ENCODE data around the gene PRR5L.
A peak's percentile ranks its signal among the peaks of the same experiment; 100 is the strongest.
"Not testable (repeated sequence)": the region's sequence is repeated elsewhere in the genome, so short reads cannot be mapped to it uniquely, and the experiment has no call there.

PRR5L gene

DNA sequence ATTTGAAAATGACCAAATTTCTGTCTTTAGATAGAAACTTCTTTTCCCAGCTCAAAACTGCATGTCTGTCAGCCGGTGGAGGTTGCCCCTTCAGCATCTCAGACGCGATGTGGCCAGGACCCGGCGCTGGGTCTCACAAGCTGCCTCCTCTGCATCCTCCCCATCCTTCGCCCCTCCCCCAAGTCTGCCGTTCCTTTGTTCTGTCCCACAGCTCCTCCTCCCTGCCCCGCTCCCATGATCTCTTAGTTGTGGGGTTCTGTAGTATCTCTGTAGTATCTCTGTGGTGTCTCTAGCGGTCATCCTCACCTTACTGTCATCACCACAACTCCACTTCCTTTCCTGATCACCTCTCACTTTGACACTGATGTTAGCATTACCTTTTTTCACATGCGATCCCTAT lies 164.1 kb downstream of the PRR5L start:
- peak; percentile 54 for DNase-seq (ENCODE audit: low spot score)

DNA sequence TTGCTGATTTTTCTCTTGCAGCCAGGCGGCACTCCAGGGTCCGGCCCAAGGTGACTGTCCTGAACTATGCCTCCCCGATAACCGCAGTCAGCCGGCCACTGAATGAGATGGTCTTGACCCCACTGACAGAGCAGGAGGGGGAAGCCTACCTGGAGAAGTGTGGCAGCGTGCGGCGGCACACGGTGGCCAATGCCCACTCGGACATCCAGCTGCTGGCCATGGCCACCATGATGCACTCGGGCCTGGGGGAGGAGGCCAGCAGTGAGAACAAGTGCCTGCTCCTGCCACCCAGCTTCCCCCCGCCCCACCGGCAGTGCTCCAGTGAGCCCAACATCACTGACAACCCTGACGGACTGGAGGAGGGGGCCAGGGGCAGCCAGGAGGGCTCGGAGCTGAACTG lies 166.2 kb downstream of the PRR5L start:
- no peak for DNase-seq (ENCODE audit: low spot score)

DNA sequence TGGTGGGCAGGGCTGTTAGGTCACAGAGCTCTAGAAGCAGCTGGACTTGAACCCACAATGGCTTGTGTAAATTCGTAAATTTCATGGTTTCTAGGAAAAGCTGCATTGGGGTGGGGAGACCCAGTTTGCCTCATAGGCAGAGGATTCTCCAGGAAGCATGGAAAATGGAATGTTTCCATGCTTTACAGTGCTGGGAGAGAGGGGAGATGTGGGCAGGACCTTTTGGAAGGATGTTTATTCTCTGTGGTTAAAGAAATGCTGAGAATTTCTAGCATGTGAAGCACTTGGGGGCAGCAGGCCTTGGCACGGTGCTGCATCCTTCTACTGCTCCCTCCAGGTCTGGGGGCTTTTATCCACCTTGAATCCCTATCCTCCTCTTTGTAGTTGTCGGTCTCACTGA lies 167.7 kb downstream of the PRR5L start:
- no peak for DNase-seq (ENCODE audit: low spot score)

DNA sequence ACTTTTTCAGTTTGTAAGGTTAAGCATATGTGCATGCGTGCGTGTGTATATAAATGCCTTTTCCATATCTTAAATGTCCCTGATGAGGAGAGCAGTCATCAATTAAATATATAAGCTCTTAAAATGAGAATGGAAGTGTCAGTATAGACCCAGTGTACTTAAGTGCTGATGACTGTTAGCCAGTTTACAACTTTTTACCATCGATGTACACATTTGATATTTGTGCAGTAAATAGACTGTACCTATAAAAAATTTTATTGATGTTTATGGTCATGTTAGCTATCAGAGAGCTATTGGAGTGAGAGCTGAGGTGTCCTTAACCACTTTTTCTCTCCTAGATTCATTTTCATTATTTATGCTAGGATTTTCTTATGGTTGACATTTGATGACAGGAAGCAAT lies 168.6 kb downstream of the PRR5L start:
- DNase-seq (ENCODE audit: low spot score), result no peak

DNA sequence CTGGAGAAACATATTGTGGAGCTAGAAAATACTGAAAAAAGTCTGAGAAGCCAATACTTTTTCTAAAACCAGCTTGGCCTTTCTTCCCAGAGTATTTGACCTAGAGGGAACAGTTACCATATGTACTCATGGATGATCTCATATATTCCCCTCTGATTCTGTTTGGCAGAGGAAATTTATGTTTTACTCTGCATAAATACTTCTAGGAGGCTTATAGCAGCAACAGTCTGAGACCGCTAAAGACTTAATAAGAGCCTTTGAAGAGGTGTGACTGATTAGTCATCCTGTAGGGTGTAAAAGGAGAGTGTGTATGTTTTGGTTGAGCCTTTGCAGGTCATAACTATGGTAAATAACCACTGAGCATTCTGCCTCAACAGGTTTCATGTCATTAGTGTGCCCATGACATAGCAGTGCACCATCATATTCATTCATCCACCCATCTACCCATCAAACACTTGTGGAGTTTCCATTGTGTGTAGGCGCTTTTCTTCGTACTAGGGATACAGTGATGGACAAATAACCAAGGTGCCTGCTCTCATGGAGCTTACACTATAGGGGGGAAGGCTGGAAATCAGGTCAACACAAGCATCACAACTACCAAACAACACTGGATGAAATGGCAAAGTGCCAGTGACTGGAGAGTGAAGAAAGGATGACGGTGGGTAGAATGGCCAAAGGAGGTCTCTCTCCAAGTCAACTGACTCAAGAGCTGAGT lies 169.5 kb downstream of the PRR5L start:
- no peak for DNase-seq (ENCODE audit: low spot score)

DNA sequence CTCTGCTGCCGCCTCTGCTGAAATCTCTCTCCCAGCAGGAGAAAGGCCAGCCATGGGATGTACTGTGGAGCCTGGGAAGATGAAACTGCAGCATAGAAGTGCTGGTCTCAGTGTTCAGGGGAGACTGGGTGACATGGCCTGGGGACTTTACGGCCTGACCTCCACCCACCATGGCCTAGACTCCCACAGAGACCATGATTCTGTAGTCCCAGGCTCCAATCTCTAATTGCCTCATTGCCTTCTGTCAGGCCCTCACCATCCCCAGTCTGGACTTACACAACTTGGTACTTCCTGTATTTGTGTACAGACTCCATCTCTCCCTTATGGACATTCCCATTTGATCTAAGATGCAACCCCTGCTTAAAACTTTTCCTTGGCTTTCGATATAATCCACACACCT lies 170.9 kb downstream of the PRR5L start:
- DNase-seq (ENCODE audit: low spot score), result no peak

DNA sequence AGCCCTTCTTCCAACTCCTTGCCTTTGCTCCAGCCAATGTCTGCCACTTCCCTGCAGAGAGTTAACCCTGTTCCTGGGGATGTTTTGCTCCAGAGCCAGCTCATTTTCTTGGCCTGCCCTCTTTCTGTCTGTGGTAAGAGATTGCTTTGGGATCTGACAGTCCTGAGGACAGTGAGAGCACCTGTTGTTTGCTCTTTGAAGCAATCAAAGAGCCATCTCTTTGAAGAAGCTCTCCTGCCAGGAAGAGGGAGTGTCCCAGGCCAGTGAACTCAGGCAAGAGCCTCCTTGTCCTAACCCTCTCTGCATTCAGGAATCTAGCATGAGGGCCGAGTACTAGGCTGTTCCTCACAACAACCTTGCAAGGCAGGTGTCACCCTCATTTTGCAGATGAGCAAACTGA lies 171.8 kb downstream of the PRR5L start:
- DNase-seq (ENCODE audit: low spot score), result no peak

DNA sequence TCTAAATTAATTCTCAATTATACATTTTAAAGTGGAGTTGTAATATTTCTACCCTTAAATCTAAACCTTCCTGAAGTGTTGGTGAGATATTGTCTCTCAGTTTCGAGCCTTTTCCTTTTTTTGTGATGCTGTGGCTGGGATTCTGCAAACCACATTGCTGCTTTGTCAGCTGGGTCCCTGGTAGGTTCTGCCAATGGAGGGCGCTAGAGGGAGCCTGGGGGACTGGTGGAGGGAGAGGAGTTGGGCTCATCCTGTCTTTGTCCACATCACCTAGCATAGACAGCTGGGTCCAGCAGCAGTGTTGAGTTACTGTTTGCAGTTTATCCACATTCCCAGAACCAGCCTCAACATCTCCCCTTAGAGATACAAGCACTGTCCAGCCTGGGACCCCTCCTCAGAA lies 173.0 kb downstream of the PRR5L start:
- DNase-seq (ENCODE audit: low spot score), result no peak

DNA sequence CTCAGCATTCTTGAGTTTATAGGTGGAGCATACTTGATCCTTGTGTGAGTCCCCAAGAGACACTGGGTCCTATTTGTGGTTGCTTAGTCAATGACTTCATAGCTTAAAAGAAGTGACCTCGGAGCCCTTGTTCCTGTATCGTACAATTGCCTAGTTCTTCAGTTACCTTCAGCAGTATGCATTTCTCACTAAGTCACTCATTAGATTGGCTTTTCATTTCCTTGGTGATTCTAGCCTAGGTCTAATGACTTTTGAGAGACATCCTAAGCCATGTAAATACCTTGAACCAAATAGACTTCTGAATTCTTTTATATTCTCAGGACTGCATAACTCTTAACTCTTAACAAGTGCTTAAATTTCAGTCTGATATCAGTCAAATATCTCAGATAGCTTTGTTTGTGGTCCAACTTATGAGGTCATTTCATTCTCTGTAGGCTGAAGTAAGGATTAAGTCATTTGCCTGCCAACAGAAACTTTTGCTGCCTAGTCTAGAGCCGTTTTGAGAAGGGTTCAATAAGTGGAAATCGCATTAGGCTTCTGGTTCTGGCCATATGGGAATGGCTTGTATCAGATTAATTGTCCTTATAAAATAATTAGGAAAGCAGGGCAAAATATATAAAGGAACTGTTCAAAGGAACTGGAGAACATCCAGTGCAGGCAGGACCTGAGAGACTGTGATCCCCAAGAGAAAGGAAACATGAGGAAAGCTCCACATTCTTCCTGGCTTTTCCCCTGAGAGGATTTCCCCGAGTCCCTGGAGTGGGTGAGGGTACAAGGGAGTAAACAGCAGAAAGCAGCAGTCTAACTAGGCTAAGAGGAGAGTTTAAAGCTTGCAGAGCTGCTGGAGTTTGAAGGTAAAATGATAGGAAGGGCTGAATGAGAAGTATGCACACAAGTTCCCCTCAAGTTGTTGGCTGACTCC lies 174.1 kb downstream of the PRR5L start:
- DNase-seq (ENCODE audit: low spot score), result no peak

DNA sequence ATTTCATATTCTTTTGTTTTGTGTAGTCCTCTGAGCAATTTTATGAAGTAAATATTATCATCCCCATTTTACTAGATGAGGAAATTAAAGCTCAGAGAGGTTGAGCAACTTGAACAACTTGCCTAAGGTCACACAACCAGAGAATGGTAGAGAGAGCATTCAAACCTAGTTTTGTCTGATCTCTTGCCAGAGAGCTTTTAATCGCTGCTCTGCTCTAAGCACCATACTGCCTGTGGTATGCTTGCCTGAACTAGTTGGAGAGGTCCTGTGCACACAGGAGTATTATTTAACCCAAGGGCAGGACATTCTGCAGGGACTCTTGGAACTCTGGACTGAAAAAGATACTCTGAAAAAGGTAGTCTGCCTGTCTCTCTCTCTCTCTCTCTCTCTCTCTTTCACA lies 175.5 kb downstream of the PRR5L start:
- DNase-seq (ENCODE audit: low spot score), result no peak

DNA sequence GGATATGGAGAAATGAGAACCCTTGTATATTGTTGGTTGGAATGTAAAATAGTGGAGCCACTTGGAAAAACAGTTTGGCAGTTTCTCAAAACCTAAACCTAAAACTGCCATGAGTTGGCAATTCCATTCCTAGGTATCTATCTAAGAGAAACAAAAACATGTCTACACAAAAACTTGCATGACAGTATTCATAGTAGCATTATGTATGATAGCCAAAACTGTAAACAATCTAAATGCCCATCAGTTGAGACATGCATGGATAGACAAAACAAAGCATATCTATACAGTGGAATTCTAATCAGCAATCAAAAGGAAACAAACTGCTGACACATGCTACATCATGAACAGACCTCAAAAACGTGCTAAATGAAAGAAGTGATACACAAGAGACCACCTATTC lies 179.1 kb downstream of the PRR5L start:
- no peak for DNase-seq (ENCODE audit: low spot score)

DNA sequence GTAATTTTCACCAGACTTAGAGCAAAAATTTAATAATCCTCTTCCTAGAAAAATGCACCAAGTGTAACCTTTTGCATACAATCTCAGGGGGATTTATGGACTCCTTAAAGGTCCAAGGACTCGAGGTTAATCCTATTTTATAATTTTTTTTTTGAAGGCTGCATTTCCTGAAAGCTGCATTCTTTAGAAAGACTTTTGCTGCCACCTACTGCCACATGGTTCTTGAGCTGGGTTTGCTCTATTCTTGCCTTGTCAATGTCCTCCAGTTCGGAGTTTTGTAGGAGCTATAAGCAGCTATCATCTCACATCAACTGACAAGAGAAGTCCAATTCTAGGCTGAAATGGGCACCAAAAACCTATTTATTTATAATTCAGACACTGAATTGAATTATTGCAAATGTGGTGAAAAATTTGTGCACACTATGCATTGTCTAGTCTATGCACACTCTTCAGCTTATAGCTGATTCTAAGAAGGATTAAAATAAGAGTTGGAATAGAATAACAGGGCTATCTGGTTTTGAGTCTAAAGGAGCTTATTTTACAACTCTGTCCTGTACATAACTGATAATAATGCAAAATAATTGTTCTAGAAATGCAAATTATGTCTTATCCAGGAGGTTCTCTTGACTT lies 182.7 kb downstream of the PRR5L start:
- peak; percentile 87 for DNase-seq (ENCODE audit: low spot score)

DNA sequence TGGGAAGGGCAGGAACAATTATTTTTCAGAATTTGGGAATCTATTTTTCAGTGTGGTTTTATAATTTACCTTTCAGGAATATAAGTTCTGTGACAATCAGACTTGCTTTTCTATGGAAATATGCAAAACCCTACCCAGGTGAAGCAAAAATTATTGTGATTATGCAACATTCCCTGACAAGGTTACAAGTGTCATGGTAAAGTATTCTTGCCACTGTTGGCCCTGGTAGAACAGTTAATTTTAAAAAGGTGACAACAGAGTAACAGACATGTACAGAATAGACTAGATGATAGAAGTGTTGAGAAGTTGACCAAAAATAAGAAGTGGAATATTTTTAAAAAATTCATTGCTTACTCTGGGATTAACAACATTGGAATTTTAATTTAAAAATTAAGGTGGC lies 184.7 kb downstream of the PRR5L start:
- no peak for DNase-seq (ENCODE audit: low spot score)

DNA sequence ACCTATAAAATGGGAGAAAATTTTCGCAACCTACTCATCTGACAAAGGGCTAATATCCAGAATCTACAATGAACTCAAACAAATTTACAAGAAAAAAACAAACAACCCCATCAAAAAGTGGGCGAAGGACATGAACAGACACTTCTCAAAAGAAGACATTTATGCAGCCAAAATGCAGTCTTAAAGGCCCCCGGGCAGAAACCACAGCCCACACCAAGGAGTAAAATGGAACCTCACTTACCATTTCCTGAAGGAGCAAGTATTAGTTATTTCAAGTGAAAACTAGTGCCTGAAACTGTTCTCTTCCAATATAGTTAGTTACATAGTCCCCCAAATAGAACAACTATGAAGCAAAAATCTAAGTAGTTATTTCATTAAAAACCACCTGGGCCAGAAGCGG lies 187.0 kb downstream of the PRR5L start:
- DNase-seq (ENCODE audit: low spot score), result not testable (repeated sequence)

DNA sequence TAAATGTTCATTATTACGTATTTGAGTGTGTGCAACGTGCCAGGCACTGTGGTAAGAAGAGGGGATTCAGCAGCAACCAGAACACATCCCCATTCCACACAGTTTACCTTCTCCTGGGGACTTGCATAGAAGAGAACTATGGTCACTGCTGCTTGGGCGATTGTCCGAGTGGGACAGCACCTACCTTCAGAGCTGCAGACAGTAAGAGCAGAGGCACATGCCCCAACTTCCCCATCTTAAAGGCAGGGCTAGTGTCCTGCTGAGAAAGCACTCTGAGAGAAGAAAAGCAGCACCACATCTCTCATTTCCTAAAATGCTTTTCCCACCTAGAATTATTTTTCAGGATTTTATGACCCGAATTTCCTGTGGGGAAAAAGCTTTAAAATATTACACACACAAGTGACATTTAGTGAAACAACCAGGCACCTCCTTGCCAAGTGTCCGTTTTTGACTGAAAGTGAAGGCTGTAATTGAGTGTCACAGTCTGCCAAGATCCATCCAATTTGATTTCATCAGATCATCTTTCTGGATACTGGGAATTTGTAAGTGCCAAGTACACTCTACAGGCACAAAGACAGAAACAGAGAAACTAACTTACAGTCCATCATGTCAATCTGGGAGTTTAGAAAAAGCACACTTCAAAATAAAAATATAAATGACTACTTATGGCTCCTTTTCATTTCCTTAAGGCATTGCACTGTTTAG lies 189.4 kb downstream of the PRR5L start:
- DNase-seq (ENCODE audit: low spot score), result no peak

DNA sequence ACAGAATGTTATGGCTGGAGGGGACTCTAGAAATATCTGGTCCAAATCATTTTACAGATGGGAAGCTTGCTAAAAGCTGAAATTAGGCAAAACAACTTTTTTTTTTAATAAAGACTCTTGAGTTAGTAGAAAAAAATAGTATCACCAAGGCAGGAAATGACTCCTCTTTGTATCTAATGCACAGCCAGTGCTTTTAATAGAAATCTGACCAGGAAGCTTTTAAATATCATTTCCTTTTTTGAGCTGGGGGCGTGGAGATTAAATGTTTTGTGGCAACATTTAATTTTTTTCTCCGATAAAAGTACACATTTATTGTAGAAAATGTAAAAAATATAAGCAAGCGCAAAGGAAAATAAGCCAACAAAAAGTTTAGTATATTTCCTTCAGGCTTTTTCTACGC lies 191.5 kb downstream of the PRR5L start:
- DNase-seq (ENCODE audit: low spot score), result no peak

DNA sequence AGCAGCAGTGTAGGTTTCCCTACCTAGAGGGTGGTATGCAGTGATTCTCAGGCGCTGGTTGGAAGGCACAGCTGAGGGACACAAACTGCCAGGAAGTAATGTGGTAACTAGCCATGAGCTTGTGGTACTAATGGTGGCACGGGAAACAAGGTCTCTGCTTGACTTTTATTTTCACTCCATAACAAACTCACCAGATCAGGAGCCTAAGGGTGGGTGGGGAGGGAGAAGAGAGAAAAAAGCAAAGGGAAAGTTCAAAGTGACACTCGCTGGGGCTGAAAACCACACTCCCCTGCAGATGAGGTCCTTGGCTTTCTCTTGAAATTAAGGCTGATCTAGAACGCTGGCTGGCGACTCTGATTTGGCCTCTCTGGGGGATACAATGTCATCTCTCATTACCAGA lies 192.0 kb downstream of the PRR5L start:
- DNase-seq (ENCODE audit: low spot score), result no peak

DNA sequence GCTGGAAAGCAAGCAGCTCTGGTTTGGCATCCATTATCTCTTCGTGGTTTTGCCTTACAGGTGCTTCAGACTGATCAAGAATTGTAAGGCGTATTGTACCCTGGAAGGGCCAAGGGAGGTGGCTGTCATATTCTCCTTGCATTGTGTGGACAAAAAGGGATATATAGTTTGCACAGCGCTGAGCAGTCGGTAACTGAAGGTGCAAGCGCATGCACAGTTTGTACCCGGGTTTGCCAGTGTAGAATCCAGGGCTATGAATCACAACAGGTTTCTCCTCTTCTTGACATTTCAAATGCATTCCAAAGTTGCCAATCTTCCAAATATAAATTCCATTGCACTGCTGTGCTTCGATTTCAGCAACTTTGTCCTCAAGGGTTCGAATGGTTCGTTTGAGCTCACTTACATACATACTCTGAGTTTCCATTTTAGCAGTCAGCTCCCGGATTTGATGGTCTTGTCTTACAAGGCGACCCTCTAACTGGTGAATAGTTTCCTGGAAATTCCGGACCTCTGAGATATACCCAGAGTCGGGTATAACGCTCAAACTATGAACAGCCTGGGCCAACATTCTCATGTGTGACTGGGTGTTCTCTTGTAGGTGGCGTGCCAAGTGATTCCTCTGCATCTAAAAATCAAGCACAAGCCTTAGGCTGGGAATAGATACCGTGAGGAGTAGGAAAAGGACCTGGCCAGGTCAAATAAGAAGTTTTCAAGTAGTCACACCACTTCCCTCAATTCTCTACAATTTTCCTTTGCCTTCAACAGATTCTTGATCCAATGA lies 194.1 kb downstream of the PRR5L start:
- DNase-seq (ENCODE audit: low spot score), result no peak

DNA sequence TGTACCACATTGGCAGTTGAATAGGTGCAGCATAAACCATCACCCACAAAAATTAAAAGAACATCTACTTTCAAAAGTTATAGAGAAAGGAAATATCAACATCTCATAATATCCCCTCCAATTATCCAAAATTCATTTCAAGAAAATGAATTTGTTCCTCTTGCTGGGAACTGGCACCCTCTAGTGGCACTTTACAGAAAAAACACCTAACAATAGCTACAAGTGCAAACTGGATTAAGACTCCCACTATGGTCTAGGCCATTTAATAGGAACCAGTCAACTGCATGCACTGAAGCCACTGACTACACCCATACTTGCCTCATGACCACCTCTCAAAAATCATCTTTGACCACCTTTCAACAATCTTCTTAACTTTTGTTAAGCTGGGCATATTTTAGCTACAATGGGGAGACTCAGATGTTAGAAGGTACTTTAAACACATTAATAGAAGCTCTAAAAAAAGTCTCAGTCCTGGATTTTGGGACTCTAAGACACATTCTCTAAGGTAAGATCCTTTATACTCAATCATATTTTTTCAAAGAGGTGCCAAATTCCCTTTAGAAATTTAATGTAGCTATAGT lies 196.7 kb downstream of the PRR5L start:
- DNase-seq (ENCODE audit: low spot score), result peak; percentile 72

DNA sequence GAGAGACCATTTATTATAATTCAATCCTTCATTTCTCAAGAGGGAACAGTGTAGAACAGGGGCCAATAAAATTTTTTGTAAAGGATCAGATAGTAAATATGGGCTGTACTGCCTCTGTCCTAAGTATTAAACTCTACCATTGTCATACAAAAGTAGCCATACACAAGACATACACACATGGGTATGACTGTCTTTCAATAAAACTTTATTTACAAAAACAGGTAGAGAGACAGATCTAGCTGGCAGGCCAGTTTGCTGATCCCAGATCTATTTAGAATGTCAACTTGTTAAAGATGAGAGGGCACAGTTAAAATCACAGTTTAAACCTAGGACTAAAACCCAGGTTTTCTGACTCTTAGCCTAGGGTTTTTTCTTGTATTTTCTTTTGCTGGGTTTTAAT lies 197.2 kb downstream of the PRR5L start:
- DNase-seq (ENCODE audit: low spot score), result no peak

DNA sequence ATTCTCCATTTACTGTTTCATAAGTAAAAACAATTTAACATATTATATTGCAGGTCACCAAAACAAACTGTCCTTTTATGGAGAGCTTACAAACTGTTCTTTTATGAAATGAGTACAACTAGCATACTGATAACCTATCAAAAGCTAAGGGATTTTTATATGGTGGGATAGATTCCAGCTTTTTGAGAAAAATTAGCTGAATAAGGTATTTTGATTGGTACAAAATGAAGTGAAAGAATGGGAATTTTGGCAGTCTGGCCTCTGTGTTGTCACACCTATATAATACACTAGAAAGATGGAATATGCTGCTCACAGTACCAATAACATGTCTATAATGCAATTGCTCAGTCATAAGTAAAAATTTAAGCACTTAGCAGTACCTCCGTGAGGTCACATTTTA lies 202.6 kb downstream of the PRR5L start:
- DNase-seq (ENCODE audit: low spot score), result no peak

All from pons (tissue), 1 donor.